Activated T-helper 2 cell treated with anti-CD3 and anti-CD28 coated beads, Interferon-gamma antibody, Interleukin-2, Interleukin-4, amounts not matched to agents 10 μg/mL and 5 μg/mL and 100 μg/mL, durations not matched to agents 14 hours and 24 hours and 36 hours (primary cell): ENCODE results near the gene RBX1. TPM values are rescaled to one million over a fixed set of nuclear protein-coding genes. Genes with fewer than 3 reads are reported as not detected.
A peak's percentile ranks its signal among the peaks of the same experiment; 100 is the strongest.

ENCODE experiments used
- DNase-seq: peaks from one replicate; pipeline ENCODE4 v3.0.0; 2021; ENCODE audit warnings: low spot score
- H3K27ac Mint-ChIP-seq: one replicate; pipeline ENCODE4 v1.8.0; 2021; ENCODE audit warnings: mixed read lengths
- H3K27me3 Mint-ChIP-seq: one replicate; pipeline ENCODE4 v1.8.0; 2021; ENCODE audit warnings: low read depth, mixed read lengths
- H3K36me3 Mint-ChIP-seq: one replicate; pipeline ENCODE4 v1.8.0; 2021; ENCODE audit warnings: low read depth, mixed read lengths
- H3K4me1 Mint-ChIP-seq: one replicate; pipeline ENCODE4 v1.8.0; 2021; ENCODE audit warnings: low read depth, mixed read lengths
- H3K4me3 Mint-ChIP-seq: one replicate; pipeline ENCODE4 v1.8.0; 2021; ENCODE audit warnings: low read depth, mild to moderate bottlenecking, moderate library complexity, mixed read lengths
- H3K9me3 Mint-ChIP-seq: one replicate; pipeline ENCODE4 v1.8.0; 2021; ENCODE audit warnings: mixed read lengths
- intact Hi-C: fragments of 100-400 bp; cut with micrococcal nuclease; formaldehyde crosslinking; loops from one replicate; pipeline ENCODE4 v1.15.1; 2023
- total RNA-seq: library from RNA; stranded (reverse); gene quantifications from 2 replicates; pipeline ENCODE4 v1.2.3, GENCODE V29; 2022

The RBX1 gene
- total RNA-seq, 1 donor from 2014 or later, result 103 TPM

GRCh38 chr22:41003976-41004375, 52.8 kb downstream of the RBX1 start:
- H3K4me1 Mint-ChIP-seq, result peaks cover 2% of the 10 kb centered on the region
- H3K36me3 Mint-ChIP-seq, result no peaks in the 10 kb centered on the region
- no peak overlapping the region for H3K4me3 Mint-ChIP-seq
- intact Hi-C loops, result no loop called here
- no peak for DNase-seq
- no peak overlapping the region for H3K27ac Mint-ChIP-seq
- H3K27me3 Mint-ChIP-seq, result peaks cover 6% of the 10 kb centered on the region
- no peaks in the 10 kb centered on the region for H3K9me3 Mint-ChIP-seq

GRCh38 chr22:41009222-41009948, 58.2 kb downstream of the RBX1 start:
- Mint-ChIP-seq H3K4me1 (no peaks in the 10 kb centered on the region), H3K9me3 (no peaks in the 10 kb centered on the region), H3K36me3 (no peaks in the 10 kb centered on the region), H3K27ac (no peak overlapping the region), H3K4me3 (no peak overlapping the region), H3K27me3 (peaks cover 2% of the 10 kb centered on the region)
- no peak for DNase-seq
- intact Hi-C loops, result no loop called here

DNA sequence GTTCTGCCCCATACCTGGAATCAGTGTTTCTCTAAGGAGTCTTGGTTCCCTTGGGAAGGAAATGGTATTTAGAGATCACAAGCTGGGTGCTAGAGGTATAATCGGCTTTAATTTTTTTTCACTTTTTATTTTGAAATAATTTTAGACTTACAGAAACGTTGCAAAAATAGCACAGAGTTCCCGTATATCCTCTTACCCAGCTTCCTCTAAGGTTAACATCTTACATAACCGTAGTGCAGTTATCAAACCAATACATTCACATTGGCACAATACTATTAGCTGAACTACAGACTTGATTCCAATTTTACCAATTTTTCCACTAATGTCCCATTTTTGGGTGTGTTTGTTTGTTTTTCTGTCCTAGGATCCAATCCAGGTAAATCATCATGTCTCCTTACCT, 63.8 kb downstream of the RBX1 start:
- DNase-seq, result no peak
- Mint-ChIP-seq H3K4me1 (no peaks in the 10 kb centered on the region), H3K36me3 (no peaks in the 10 kb centered on the region), H3K4me3 (no peak overlapping the region), H3K27ac (no peak overlapping the region), H3K27me3 (no peaks in the 10 kb centered on the region), H3K9me3 (no peaks in the 10 kb centered on the region)
- intact Hi-C loops, result loop anchor here (5.0 kb wide), 1 partner anchor 53 kb away; no protein-coding TSS in a partner anchor

DNA sequence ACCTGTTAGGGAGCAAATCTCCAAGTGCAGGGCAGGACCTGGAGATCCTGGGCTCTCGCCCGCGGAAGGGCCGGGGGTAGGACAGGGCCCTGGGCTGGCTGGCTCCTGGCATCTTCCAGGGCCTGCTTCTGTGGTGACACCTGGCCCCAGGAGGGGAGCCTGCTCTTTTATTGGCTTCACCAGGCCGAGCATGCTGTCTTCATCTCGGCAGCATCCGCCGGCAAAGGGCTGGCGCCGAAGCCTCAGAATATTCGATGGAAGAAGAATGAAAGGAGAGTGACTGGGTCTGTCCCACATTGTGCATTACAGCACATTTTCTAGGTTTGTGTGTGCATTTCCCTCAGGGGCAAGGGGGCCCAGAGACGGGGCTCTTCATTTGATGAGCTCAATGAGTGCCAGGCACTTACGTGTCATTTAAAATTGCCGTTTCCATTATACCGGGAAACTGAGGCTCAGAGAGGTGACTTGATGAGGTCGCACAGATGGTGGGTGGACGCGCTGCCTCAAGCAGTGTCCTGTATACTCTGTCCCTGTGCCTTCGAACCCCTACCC, 70.0 kb downstream of the RBX1 start:
- no peak for DNase-seq
- H3K4me3 Mint-ChIP-seq, result peak overlapping the region; percentile 94
- peaks cover 12% of the 10 kb centered on the region for H3K4me1 Mint-ChIP-seq
- H3K36me3 Mint-ChIP-seq, result peaks cover 3% of the 10 kb centered on the region
- peak overlapping the region; percentile 95 for H3K27ac Mint-ChIP-seq
- intact Hi-C loops, result loop anchor here (5.0 kb wide), 1 partner anchor 164 kb away; the partner anchor contains the start of genes ST13 and XPNPEP3
- peaks cover 12% of the 10 kb centered on the region for H3K27me3 Mint-ChIP-seq
- H3K9me3 Mint-ChIP-seq, result no peaks in the 10 kb centered on the region

DNA sequence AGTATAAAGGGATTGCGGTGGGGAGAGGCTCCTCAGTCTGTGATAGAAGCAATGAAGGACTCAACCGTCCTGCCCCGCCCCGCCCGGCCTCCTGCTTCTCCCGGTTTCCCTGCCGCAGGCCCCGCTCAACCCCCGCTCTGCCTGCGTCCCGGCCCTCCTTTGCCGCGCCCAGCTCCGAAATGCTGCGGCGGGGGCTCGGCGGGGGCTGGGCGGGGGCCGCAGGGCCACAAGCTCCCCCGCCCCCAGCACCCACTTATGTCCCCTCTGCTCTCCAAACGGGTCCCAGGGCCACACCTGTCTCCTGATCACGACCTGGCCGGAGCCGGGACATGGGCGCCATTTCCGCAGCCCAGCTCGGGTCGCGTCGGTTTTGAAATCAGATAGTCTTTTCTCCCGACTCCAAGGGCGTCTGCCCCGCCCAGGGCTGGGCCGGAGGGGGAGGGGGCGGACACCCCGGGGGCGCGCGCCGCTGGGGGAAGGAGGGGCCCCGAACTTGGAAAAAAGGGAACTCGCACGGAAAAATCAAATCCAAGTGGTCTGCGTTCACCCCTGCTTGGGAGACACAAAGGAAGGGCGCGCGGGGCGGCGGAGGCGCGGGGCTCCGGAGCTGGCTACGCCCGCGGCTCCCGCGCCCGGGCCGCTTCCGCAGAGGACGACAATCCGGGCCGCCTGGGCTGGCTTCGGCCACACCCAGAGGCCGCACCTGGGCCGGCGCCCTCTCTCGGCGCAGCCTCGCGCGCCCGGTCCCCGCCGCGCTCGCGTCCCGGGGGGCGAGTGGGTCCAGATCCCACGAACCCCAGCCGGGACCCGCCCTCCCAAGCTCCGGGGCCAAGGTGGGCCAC, 70.7 kb downstream of the RBX1 start:
- intact Hi-C loops, result loop anchor here (1.0 to 5.0 kb wide), 3 partner anchors 69 to 165 kb away; partner anchors contain the start of genes RBX1, ST13 and XPNPEP3
- peaks cover 12% of the 10 kb centered on the region for H3K27me3 Mint-ChIP-seq
- peak overlapping the region; percentile 95 for H3K27ac Mint-ChIP-seq
- H3K9me3 Mint-ChIP-seq, result no peaks in the 10 kb centered on the region
- peaks cover 12% of the 10 kb centered on the region for H3K4me1 Mint-ChIP-seq
- peak; percentile 55 for DNase-seq
- H3K4me3 Mint-ChIP-seq, result peak overlapping the region; percentile 94
- H3K36me3 Mint-ChIP-seq, result peaks cover 3% of the 10 kb centered on the region

GRCh38 chr22:41022470-41023298, 71.5 kb downstream of the RBX1 start:
- peak overlapping the region; percentile 79 for H3K27ac Mint-ChIP-seq
- peaks cover 3% of the 10 kb centered on the region for H3K36me3 Mint-ChIP-seq
- peak overlapping the region; percentile 83 for H3K4me3 Mint-ChIP-seq
- peak; percentile 73 for DNase-seq
- H3K27me3 Mint-ChIP-seq, result peaks cover 15% of the 10 kb centered on the region
- intact Hi-C loops, result loop anchor here (1.0 to 5.0 kb wide), 3 partner anchors 69 to 165 kb away; partner anchors contain the start of genes RBX1, ST13 and XPNPEP3
- peaks cover 12% of the 10 kb centered on the region for H3K4me1 Mint-ChIP-seq
- H3K9me3 Mint-ChIP-seq, result no peaks in the 10 kb centered on the region

Other genes starting within 250 kb of the RBX1 start
- 27.3 and 33.0 TPM in 2 replicates for gene SLC25A17, start 132.0 kb upstream of the RBX1 start, total RNA-seq
- 194 and 201 TPM in 2 replicates for gene ST13, start 94.7 kb upstream of the RBX1 start, total RNA-seq
- gene XPNPEP3, start 94.2 kb upstream of the RBX1 start, total RNA-seq, result 17.5 and 17.9 TPM in 2 replicates
- gene DNAJB7, start 89.3 kb upstream of the RBX1 start, total RNA-seq, result not detected in 2 replicates
- 66.5 and 68.6 TPM in 2 replicates for gene EP300, start 141.2 kb downstream of the RBX1 start, total RNA-seq